ENCODE data around the gene LANCL2.
"Not testable (repeated sequence)": the region's sequence is repeated elsewhere in the genome, so short reads cannot be mapped to it uniquely, and the experiment has no call there.

Gene LANCL2

GRCh38 chr7:55365205-55365674, at the start of gene LANCL2:
Gene LANCL2, plus strand, starts transcription at chr7:55365337. Its CDS starts 689 bp downstream, at chr7:55366026.
- DNase-seq, result peak; percentile 59

- DNase-seq, result no peak
Measured at GRCh38 chr7:55325371-55325792, 39.8 kb upstream of the LANCL2 start.

- no peak for DNase-seq
Measured at GRCh38 chr7:55326081-55326835, 38.9 kb upstream of the LANCL2 start.

GRCh38 chr7:55326945-55327626, 38.1 kb upstream of the LANCL2 start:
- no peak for DNase-seq

- DNase-seq, result no peak
Measured at GRCh38 chr7:55335151-55335550, 30.0 kb upstream of the LANCL2 start.

- no peak for DNase-seq
Measured at GRCh38 chr7:55335786-55336185, 29.4 kb upstream of the LANCL2 start.

- DNase-seq, result no peak
Measured at GRCh38 chr7:55336540-55336939, 28.6 kb upstream of the LANCL2 start.

GRCh38 chr7:55339033-55340000, 25.8 kb upstream of the LANCL2 start:
- no peak for DNase-seq

- no peak for DNase-seq
Measured at GRCh38 chr7:55342216-55342871, 22.8 kb upstream of the LANCL2 start.

- no peak for DNase-seq
Measured at GRCh38 chr7:55343002-55343781, 21.9 kb upstream of the LANCL2 start.

GRCh38 chr7:55343860-55344606, 21.1 kb upstream of the LANCL2 start:
- no peak for DNase-seq

- DNase-seq, result no peak
Measured at GRCh38 chr7:55344840-55345239, 20.3 kb upstream of the LANCL2 start.

- no peak for DNase-seq
Measured at GRCh38 chr7:55345292-55345691, 19.8 kb upstream of the LANCL2 start.

GRCh38 chr7:55348502-55348901, 16.6 kb upstream of the LANCL2 start:
- DNase-seq, result no peak

- DNase-seq, result no peak
Measured at GRCh38 chr7:55349121-55349520, 16.0 kb upstream of the LANCL2 start.

GRCh38 chr7:55350281-55350680, 14.9 kb upstream of the LANCL2 start:
- no peak for DNase-seq

- no peak for DNase-seq
Measured at GRCh38 chr7:55351263-55351662, 13.9 kb upstream of the LANCL2 start.

GRCh38 chr7:55352947-55353273, 12.2 kb upstream of the LANCL2 start:
- not testable (repeated sequence) for DNase-seq

GRCh38 chr7:55360486-55360885, 4.7 kb upstream of the LANCL2 start:
- DNase-seq, result no peak

GRCh38 chr7:55361560-55361959, 3.6 kb upstream of the LANCL2 start:
- DNase-seq, result no peak

GRCh38 chr7:55362927-55363326, 2.2 kb upstream of the LANCL2 start:
- DNase-seq, result no peak
